Measurements from ENCODE around the gene MBD4.
A peak's percentile ranks its signal among the peaks of the same experiment; 100 is the strongest.

Gene MBD4

GRCh38 chr3:129442486-129442885, 2.7 kb upstream of the MBD4 start:
- H3K27ac ChIP-seq (ENCODE audit: low read depth, low read length): no peak overlapping the region
- H3K36me3 ChIP-seq (ENCODE audit: insufficient read depth, low read length): peaks cover 9% of the 10 kb centered on the region
- no peak overlapping the region for H3K4me3 ChIP-seq (ENCODE audit: low read length)
- H3K9me3 ChIP-seq (ENCODE audit: insufficient read depth, low read depth, low read length): no peaks in the 10 kb centered on the region
- no peak overlapping the region for H3K9ac ChIP-seq (ENCODE audit: low read depth, low read length)
- H3K27me3 ChIP-seq (ENCODE audit: insufficient read depth, low read length): no peaks in the 10 kb centered on the region
- 63% methylated on average over 2 of the region's 2 CpGs for WGBS
- peaks cover 31% of the 10 kb centered on the region for H3K4me1 ChIP-seq (ENCODE audit: insufficient read depth, low read length)

GRCh38 chr3:129441782-129442181, 2.0 kb upstream of the MBD4 start:
- peaks cover 16% of the 10 kb centered on the region for H3K36me3 ChIP-seq (ENCODE audit: insufficient read depth, low read length)
- H3K9ac ChIP-seq (ENCODE audit: low read depth, low read length): no peak overlapping the region
- WGBS: 68% methylated on average over 4 of the region's 4 CpGs
- H3K9me3 ChIP-seq (ENCODE audit: insufficient read depth, low read depth, low read length): no peaks in the 10 kb centered on the region
- no peak overlapping the region for H3K4me3 ChIP-seq (ENCODE audit: low read length)
- no peaks in the 10 kb centered on the region for H3K27me3 ChIP-seq (ENCODE audit: insufficient read depth, low read length)
- no peak overlapping the region for H3K27ac ChIP-seq (ENCODE audit: low read depth, low read length)
- H3K4me1 ChIP-seq (ENCODE audit: insufficient read depth, low read length): peaks cover 26% of the 10 kb centered on the region

- Histone ChIP-seq H3K36me3 (ENCODE audit: insufficient read depth, low read length) (peaks cover 22% of the 10 kb centered on the region), H3K9me3 (ENCODE audit: insufficient read depth, low read depth, low read length) (no peaks in the 10 kb centered on the region), H3K4me3 (ENCODE audit: low read length) (peak overlapping the region; percentile 93), H3K9ac (ENCODE audit: low read depth, low read length) (peak overlapping the region; percentile 70; the same call in 1 of the 2 replicates), H3K27me3 (ENCODE audit: insufficient read depth, low read length) (no peaks in the 10 kb centered on the region), H3K27ac (ENCODE audit: low read depth, low read length) (no peak overlapping the region), H3K4me1 (ENCODE audit: insufficient read depth, low read length) (peaks cover 26% of the 10 kb centered on the region; the same call in 1 of the 2 replicates)
- 72% methylated on average over 9 of the region's 9 CpGs for WGBS
Measured at GRCh38 chr3:129441215-129441614, 1.5 kb upstream of the MBD4 start.

- 22% methylated on average over 9 of the region's 9 CpGs for WGBS
- Histone ChIP-seq H3K4me3 (ENCODE audit: low read length) (peak overlapping the region; percentile 93), H3K9me3 (ENCODE audit: insufficient read depth, low read depth, low read length) (no peaks in the 10 kb centered on the region), H3K9ac (ENCODE audit: low read depth, low read length) (peak overlapping the region; percentile 70), H3K27me3 (ENCODE audit: insufficient read depth, low read length) (no peaks in the 10 kb centered on the region), H3K36me3 (ENCODE audit: insufficient read depth, low read length) (peaks cover 27% of the 10 kb centered on the region), H3K4me1 (ENCODE audit: insufficient read depth, low read length) (peaks cover 26% of the 10 kb centered on the region; the same call in 1 of the 2 replicates), H3K27ac (ENCODE audit: low read depth, low read length) (peak overlapping the region; percentile 93)
Measured at GRCh38 chr3:129440618-129441190, 956 bp upstream of the MBD4 start.

- under 1% methylated on average over 16 of the region's 17 CpGs for WGBS
- Histone ChIP-seq H3K4me1 (ENCODE audit: insufficient read depth, low read length) (peaks cover 26% of the 10 kb centered on the region; the same call in 1 of the 2 replicates), H3K9me3 (ENCODE audit: insufficient read depth, low read depth, low read length) (no peaks in the 10 kb centered on the region), H3K9ac (ENCODE audit: low read depth, low read length) (peak overlapping the region; percentile 83), H3K36me3 (ENCODE audit: insufficient read depth, low read length) (peaks cover 41% of the 10 kb centered on the region), H3K4me3 (ENCODE audit: low read length) (peak overlapping the region; percentile 93), H3K27ac (ENCODE audit: low read depth, low read length) (peak overlapping the region; percentile 80), H3K27me3 (ENCODE audit: insufficient read depth, low read length) (no peaks in the 10 kb centered on the region)
Measured at GRCh38 chr3:129439226-129439816, 427 bp downstream of the MBD4 start.

GRCh38 chr3:129435367-129435766, 4.4 kb downstream of the MBD4 start:
- Histone ChIP-seq H3K27ac (ENCODE audit: low read depth, low read length) (no peak overlapping the region), H3K4me1 (ENCODE audit: insufficient read depth, low read length) (peaks cover 8% of the 10 kb centered on the region; the same call in 1 of the 2 replicates), H3K4me3 (ENCODE audit: low read length) (no peak overlapping the region), H3K36me3 (ENCODE audit: insufficient read depth, low read length) (peaks cover 79% of the 10 kb centered on the region), H3K9ac (ENCODE audit: low read depth, low read length) (no peak overlapping the region), H3K9me3 (ENCODE audit: insufficient read depth, low read depth, low read length) (no peaks in the 10 kb centered on the region), H3K27me3 (ENCODE audit: insufficient read depth, low read length) (no peaks in the 10 kb centered on the region)
- 90% methylated on average over 1 of the region's 1 CpG for WGBS

- no peak overlapping the region for H3K4me3 ChIP-seq (ENCODE audit: low read length)
- no peaks in the 10 kb centered on the region for H3K27me3 ChIP-seq (ENCODE audit: insufficient read depth, low read length)
- WGBS: no CpG with 5 or more reads among the region's 1 CpG
- H3K27ac ChIP-seq (ENCODE audit: low read depth, low read length): no peak overlapping the region
- H3K36me3 ChIP-seq (ENCODE audit: insufficient read depth, low read length): peaks cover 89% of the 10 kb centered on the region
- H3K9me3 ChIP-seq (ENCODE audit: insufficient read depth, low read depth, low read length): no peaks in the 10 kb centered on the region
- H3K9ac ChIP-seq (ENCODE audit: low read depth, low read length): no peak overlapping the region
- H3K4me1 ChIP-seq (ENCODE audit: insufficient read depth, low read length): peaks cover 17% of the 10 kb centered on the region; the same call in 1 of the 2 replicates
Measured at GRCh38 chr3:129434140-129434539, 5.6 kb downstream of the MBD4 start.

- Histone ChIP-seq H3K27ac (ENCODE audit: low read depth, low read length) (no peak overlapping the region), H3K9ac (ENCODE audit: low read depth, low read length) (no peak overlapping the region), H3K36me3 (ENCODE audit: insufficient read depth, low read length) (peaks cover 91% of the 10 kb centered on the region), H3K27me3 (ENCODE audit: insufficient read depth, low read length) (no peaks in the 10 kb centered on the region), H3K9me3 (ENCODE audit: insufficient read depth, low read depth, low read length) (no peaks in the 10 kb centered on the region), H3K4me1 (ENCODE audit: insufficient read depth, low read length) (peaks cover 17% of the 10 kb centered on the region; the same call in 1 of the 2 replicates), H3K4me3 (ENCODE audit: low read length) (no peak overlapping the region)
- WGBS: 94% methylated on average over 4 of the region's 5 CpGs
Measured at GRCh38 chr3:129433565-129433964, 6.2 kb downstream of the MBD4 start.

- Histone ChIP-seq H3K9me3 (ENCODE audit: insufficient read depth, low read depth, low read length) (no peaks in the 10 kb centered on the region), H3K27me3 (ENCODE audit: insufficient read depth, low read length) (peaks cover 7% of the 10 kb centered on the region), H3K9ac (ENCODE audit: low read depth, low read length) (no peak overlapping the region), H3K4me1 (ENCODE audit: insufficient read depth, low read length) (peaks cover 14% of the 10 kb centered on the region; the same call in 1 of the 2 replicates), H3K4me3 (ENCODE audit: low read length) (no peak overlapping the region), H3K36me3 (ENCODE audit: insufficient read depth, low read length) (peaks cover 84% of the 10 kb centered on the region), H3K27ac (ENCODE audit: low read depth, low read length) (no peak overlapping the region)
Measured at GRCh38 chr3:129432671-129433070, 7.1 kb downstream of the MBD4 start.

GRCh38 chr3:129432036-129432435, 7.7 kb downstream of the MBD4 start:
- Histone ChIP-seq H3K9ac (ENCODE audit: low read depth, low read length) (no peak overlapping the region), H3K4me1 (ENCODE audit: insufficient read depth, low read length) (peaks cover 14% of the 10 kb centered on the region; the same call in 1 of the 2 replicates), H3K9me3 (ENCODE audit: insufficient read depth, low read depth, low read length) (no peaks in the 10 kb centered on the region), H3K4me3 (ENCODE audit: low read length) (no peak overlapping the region), H3K27ac (ENCODE audit: low read depth, low read length) (no peak overlapping the region), H3K27me3 (ENCODE audit: insufficient read depth, low read length) (peaks cover 13% of the 10 kb centered on the region), H3K36me3 (ENCODE audit: insufficient read depth, low read length) (peaks cover 78% of the 10 kb centered on the region)
- WGBS: 94% methylated on average over 6 of the region's 7 CpGs

GRCh38 chr3:129429602-129430001, 10.1 kb downstream of the MBD4 start:
- Histone ChIP-seq H3K27me3 (ENCODE audit: insufficient read depth, low read length) (peaks cover 13% of the 10 kb centered on the region), H3K9ac (ENCODE audit: low read depth, low read length) (no peak overlapping the region; the same call in 1 of the 2 replicates), H3K4me1 (ENCODE audit: insufficient read depth, low read length) (peaks cover 27% of the 10 kb centered on the region), H3K9me3 (ENCODE audit: insufficient read depth, low read depth, low read length) (no peaks in the 10 kb centered on the region), H3K36me3 (ENCODE audit: insufficient read depth, low read length) (peaks cover 53% of the 10 kb centered on the region), H3K27ac (ENCODE audit: low read depth, low read length) (peak overlapping the region; percentile 53; the same call in 1 of the 2 replicates), H3K4me3 (ENCODE audit: low read length) (no peak overlapping the region)
- WGBS: 70% methylated on average over 4 of the region's 4 CpGs

All from HUES64 (cell line).